ENCODE data around the gene ZBBX. TPM values are rescaled to one million over a fixed set of nuclear protein-coding genes. Genes with fewer than 3 reads are reported as not detected.

The ZBBX gene
- total and polyA plus RNA-seq, 9 of the 15 experiments (the other 6 are each of a cell fraction or from before 2014, with no cell fraction given), result not detected

GRCh38 chr3:167406876-167407492, 26.9 kb upstream of the ZBBX start:
- 2% methylated on average over 3 of the region's 3 CpGs for WGBS (ENCODE audit: insufficient coverage, low coverage, missing lambda C conversion rate)
- CTCF ChIA-PET (ENCODE audit: low intra/inter-chr PET ratio), result interaction anchor here (1.2 kb wide), 1 partner anchor 475 kb away, joined by 3 read pairs; no protein-coding TSS in a partner anchor
- intact Hi-C loops (cut with micrococcal nuclease), result no loop called here
- Histone ChIP-seq H2AFZ (ENCODE audit: low read depth, low read length) (no peak overlapping the region), H3K4me2 (ENCODE audit: insufficient read depth, low read length) (no peak overlapping the region), H4K20me1 (replicated peaks; ENCODE audit: control insufficient read depth, insufficient read depth, low read length) (no peaks in the 10 kb centered on the region), H3K9me3 (replicated peaks; ENCODE audit: control insufficient read depth, insufficient read depth, low read depth, low read length) (no peaks in the 10 kb centered on the region), H3K4me3 (no peak overlapping the region), H3K27me3 (ENCODE audit: control insufficient read depth in 2 of 2, insufficient read depth in 2 of 2, low read length in 2 of 2) (no peaks in the 10 kb centered on the region), H3K4me1 (replicated peaks in 1 of 2; ENCODE audit: control insufficient read depth in 2 of 2, insufficient read depth in 2 of 2, low read length in 2 of 2) (no peaks in the 10 kb centered on the region), H3K27ac (ENCODE audit: extremely low read depth, low read depth, low read length) (no peak overlapping the region), H3K36me3 (ENCODE audit: control insufficient read depth, insufficient read depth, low read length) (no peaks in the 10 kb centered on the region), H3K9me1 (ENCODE audit: control insufficient read depth, insufficient read depth, low read length) (no peaks in the 10 kb centered on the region), H3K79me2 (ENCODE audit: control insufficient read depth, insufficient read depth, low read length) (no peaks in the 10 kb centered on the region), H3K9ac (ENCODE audit: insufficient read depth in 1 of 2, low read depth in 2 of 2, low read length in 2 of 2) (no peak overlapping the region)
- no peak for FAIRE-seq
- in situ Hi-C loops (cut with MboI), result no loop called here
- DNase-seq (ENCODE audit: extremely low read depth in 1 of 4, low spot score in 3 of 4), result peak in 2 of 4 experiments; percentile 3 to 11
- POLR2A ChIA-PET, result no interaction called here
- BruUV-seq (replicated peaks), result no TSS peak
- no peak for ATAC-seq
- TF ChIP-seq, protein P1, sequence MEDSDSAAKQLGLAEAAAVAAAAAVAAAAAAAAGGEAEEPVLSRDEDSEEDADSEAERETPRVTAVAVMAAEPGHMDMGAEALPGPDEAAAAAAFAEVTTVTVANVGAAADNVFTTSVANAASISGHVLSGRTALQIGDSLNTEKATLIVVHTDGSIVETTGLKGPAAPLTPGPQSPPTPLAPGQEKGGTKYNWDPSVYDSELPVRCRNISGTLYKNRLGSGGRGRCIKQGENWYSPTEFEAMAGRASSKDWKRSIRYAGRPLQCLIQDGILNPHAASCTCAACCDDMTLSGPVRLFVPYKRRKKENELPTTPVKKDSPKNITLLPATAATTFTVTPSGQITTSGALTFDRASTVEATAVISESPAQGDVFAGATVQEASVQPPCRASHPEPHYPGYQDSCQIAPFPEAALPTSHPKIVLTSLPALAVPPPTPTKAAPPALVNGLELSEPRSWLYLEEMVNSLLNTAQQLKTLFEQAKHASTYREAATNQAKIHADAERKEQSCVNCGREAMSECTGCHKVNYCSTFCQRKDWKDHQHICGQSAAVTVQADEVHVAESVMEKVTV (CRISPR knock-in tag; IDR thresholded peaks at IDR 0.05), result 0 out of 2 replicates have a peak, but pooled peaks have one; percentile 15
- no peak for TF ChIP-seq SNIP1 (IDR thresholded peaks at IDR 0.05; ENCODE audit: low read depth)
- TF ChIP-seq RAD21 (CRISPR knock-in tag; conservative IDR thresholded peaks at IDR 0.05 in 1 of 2, IDR thresholded peaks at IDR 0.05 in 1 of 2), result peak; percentile 32 to 62
- TF ChIP-seq POLR2B (IDR thresholded peaks at IDR 0.05; ENCODE audit: low read depth, partially characterized antibody), result no peak
- TF ChIP-seq REST (IDR thresholded peaks at IDR 0.05; ENCODE audit: borderline replicate concordance), result peak; percentile 18; the same call in 1 of the 2 replicates
- TF ChIP-seq REST (CRISPR knock-in tag; IDR thresholded peaks at IDR 0.05; ENCODE audit: low read depth), result no peak
- TF ChIP-seq KLF10 (CRISPR knock-in tag; IDR thresholded peaks at IDR 0.05), result no peak
- TF ChIP-seq, protein P2, sequence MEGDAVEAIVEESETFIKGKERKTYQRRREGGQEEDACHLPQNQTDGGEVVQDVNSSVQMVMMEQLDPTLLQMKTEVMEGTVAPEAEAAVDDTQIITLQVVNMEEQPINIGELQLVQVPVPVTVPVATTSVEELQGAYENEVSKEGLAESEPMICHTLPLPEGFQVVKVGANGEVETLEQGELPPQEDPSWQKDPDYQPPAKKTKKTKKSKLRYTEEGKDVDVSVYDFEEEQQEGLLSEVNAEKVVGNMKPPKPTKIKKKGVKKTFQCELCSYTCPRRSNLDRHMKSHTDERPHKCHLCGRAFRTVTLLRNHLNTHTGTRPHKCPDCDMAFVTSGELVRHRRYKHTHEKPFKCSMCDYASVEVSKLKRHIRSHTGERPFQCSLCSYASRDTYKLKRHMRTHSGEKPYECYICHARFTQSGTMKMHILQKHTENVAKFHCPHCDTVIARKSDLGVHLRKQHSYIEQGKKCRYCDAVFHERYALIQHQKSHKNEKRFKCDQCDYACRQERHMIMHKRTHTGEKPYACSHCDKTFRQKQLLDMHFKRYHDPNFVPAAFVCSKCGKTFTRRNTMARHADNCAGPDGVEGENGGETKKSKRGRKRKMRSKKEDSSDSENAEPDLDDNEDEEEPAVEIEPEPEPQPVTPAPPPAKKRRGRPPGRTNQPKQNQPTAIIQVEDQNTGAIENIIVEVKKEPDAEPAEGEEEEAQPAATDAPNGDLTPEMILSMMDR (IDR thresholded peaks at IDR 0.05 in 2 of 3, conservative IDR thresholded peaks at IDR 0.05 in 1 of 3; ENCODE audit: insufficient read depth in 2 of 3, low read depth in 1 of 3, low read length in 3 of 3), result peak; percentile 11 to 26 (median 23); a peak in 2 of 6 replicates
